Measurements from ENCODE around the gene CRIP2.

CRIP2 gene

GRCh38 chr14:105466531-105467248, 7.9 kb upstream of the CRIP2 start:
- no peak overlapping the region for H3K27ac Mint-ChIP-seq
- no peaks in the 10 kb centered on the region for H3K9me3 Mint-ChIP-seq
- H3K27me3 Mint-ChIP-seq = no peaks in the 10 kb centered on the region
- H3K4me3 Mint-ChIP-seq = no peak overlapping the region
- peaks cover 2% of the 10 kb centered on the region for H3K36me3 Mint-ChIP-seq (ENCODE audit: low read depth)
- H3K4me1 Mint-ChIP-seq (ENCODE audit: low read depth) = no peaks in the 10 kb centered on the region

- no peak overlapping the region for H3K27ac Mint-ChIP-seq
These were observed 7.2 kb upstream of the CRIP2 start for GRCh38 chr14:105467249-105467941.

GRCh38 chr14:105467942-105468471, 6.6 kb upstream of the CRIP2 start:
- Mint-ChIP-seq H3K4me3 (no peak overlapping the region), H3K4me1 (ENCODE audit: low read depth) (no peaks in the 10 kb centered on the region), H3K27me3 (no peaks in the 10 kb centered on the region), H3K9me3 (no peaks in the 10 kb centered on the region), H3K36me3 (ENCODE audit: low read depth) (no peaks in the 10 kb centered on the region), H3K27ac (no peak overlapping the region)

More at GRCh38 chr14:105467249-105467941, 7.2 kb upstream of the CRIP2 start:
- Mint-ChIP-seq H3K27me3 (no peaks in the 10 kb centered on the region), H3K4me1 (ENCODE audit: low read depth) (no peaks in the 10 kb centered on the region), H3K36me3 (ENCODE audit: low read depth) (no peaks in the 10 kb centered on the region), H3K9me3 (no peaks in the 10 kb centered on the region), H3K4me3 (no peak overlapping the region)

GRCh38 chr14:105468621-105469241, 5.9 kb upstream of the CRIP2 start:
- H3K9me3 Mint-ChIP-seq = no peaks in the 10 kb centered on the region

GRCh38 chr14:105469456-105470349, 4.9 kb upstream of the CRIP2 start:
- Mint-ChIP-seq H3K27me3 (no peaks in the 10 kb centered on the region), H3K36me3 (ENCODE audit: low read depth) (no peaks in the 10 kb centered on the region), H3K9me3 (no peaks in the 10 kb centered on the region), H3K27ac (no peak overlapping the region), H3K4me3 (no peak overlapping the region), H3K4me1 (ENCODE audit: low read depth) (no peaks in the 10 kb centered on the region)

More at GRCh38 chr14:105468621-105469241, 5.9 kb upstream of the CRIP2 start:
- Mint-ChIP-seq H3K36me3 (ENCODE audit: low read depth) (no peaks in the 10 kb centered on the region), H3K27me3 (no peaks in the 10 kb centered on the region), H3K27ac (no peak overlapping the region), H3K4me3 (no peak overlapping the region), H3K4me1 (ENCODE audit: low read depth) (no peaks in the 10 kb centered on the region)

- Mint-ChIP-seq H3K4me3 (no peak overlapping the region), H3K27me3 (no peaks in the 10 kb centered on the region), H3K4me1 (ENCODE audit: low read depth) (no peaks in the 10 kb centered on the region), H3K27ac (no peak overlapping the region), H3K9me3 (no peaks in the 10 kb centered on the region), H3K36me3 (ENCODE audit: low read depth) (no peaks in the 10 kb centered on the region)
These were observed 4.0 kb upstream of the CRIP2 start for GRCh38 chr14:105470350-105471296.

GRCh38 chr14:105471297-105471821, 3.3 kb upstream of the CRIP2 start:
- H3K4me3 Mint-ChIP-seq = no peak overlapping the region
- no peaks in the 10 kb centered on the region for H3K4me1 Mint-ChIP-seq (ENCODE audit: low read depth)
- no peaks in the 10 kb centered on the region for H3K36me3 Mint-ChIP-seq (ENCODE audit: low read depth)
- no peaks in the 10 kb centered on the region for H3K9me3 Mint-ChIP-seq
- H3K27ac Mint-ChIP-seq = no peak overlapping the region
- H3K27me3 Mint-ChIP-seq = peaks cover 1% of the 10 kb centered on the region

- H3K36me3 Mint-ChIP-seq (ENCODE audit: low read depth) = no peaks in the 10 kb centered on the region
- H3K27ac Mint-ChIP-seq = no peak overlapping the region
- H3K4me3 Mint-ChIP-seq = no peak overlapping the region
- H3K27me3 Mint-ChIP-seq = peaks cover 5% of the 10 kb centered on the region
- H3K9me3 Mint-ChIP-seq = no peaks in the 10 kb centered on the region
- no peaks in the 10 kb centered on the region for H3K4me1 Mint-ChIP-seq (ENCODE audit: low read depth)
These were observed 2.7 kb upstream of the CRIP2 start for GRCh38 chr14:105471823-105472485.

- no peak overlapping the region for H3K27ac Mint-ChIP-seq
- H3K4me3 Mint-ChIP-seq = no peak overlapping the region
- peaks cover 5% of the 10 kb centered on the region for H3K4me1 Mint-ChIP-seq (ENCODE audit: low read depth)
- no peaks in the 10 kb centered on the region for H3K36me3 Mint-ChIP-seq (ENCODE audit: low read depth)
- no peaks in the 10 kb centered on the region for H3K9me3 Mint-ChIP-seq
- peaks cover 11% of the 10 kb centered on the region for H3K27me3 Mint-ChIP-seq
These were observed 2.1 kb upstream of the CRIP2 start for GRCh38 chr14:105472486-105472991.

- no peaks in the 10 kb centered on the region for H3K36me3 Mint-ChIP-seq (ENCODE audit: low read depth)
These were observed 1.5 kb upstream of the CRIP2 start for GRCh38 chr14:105473033-105473676.

GRCh38 chr14:105473677-105474482, 741 bp upstream of the CRIP2 start:
- Mint-ChIP-seq H3K36me3 (ENCODE audit: low read depth) (no peaks in the 10 kb centered on the region), H3K4me1 (ENCODE audit: low read depth) (peaks cover 5% of the 10 kb centered on the region), H3K9me3 (no peaks in the 10 kb centered on the region), H3K27me3 (peaks cover 11% of the 10 kb centered on the region), H3K27ac (no peak overlapping the region), H3K4me3 (peak overlapping the region; percentile 37)

More at GRCh38 chr14:105473033-105473676, 1.5 kb upstream of the CRIP2 start:
- peaks cover 5% of the 10 kb centered on the region for H3K4me1 Mint-ChIP-seq (ENCODE audit: low read depth)
- H3K9me3 Mint-ChIP-seq = no peaks in the 10 kb centered on the region
- H3K4me3 Mint-ChIP-seq = no peak overlapping the region
- no peak overlapping the region for H3K27ac Mint-ChIP-seq
- H3K27me3 Mint-ChIP-seq = peaks cover 11% of the 10 kb centered on the region
